Islet precursor cell (in vitro differentiated cells): ENCODE measurements around the gene MAP6D1.
"Not testable (repeated sequence)": the region's sequence is repeated elsewhere in the genome, so short reads cannot be mapped to it uniquely, and the experiment has no call there.

Experiments used
- DNase-seq: peaks from one replicate; pipeline ENCODE4 v3.0.0-alpha.2; 2018

The MAP6D1 gene

DNA sequence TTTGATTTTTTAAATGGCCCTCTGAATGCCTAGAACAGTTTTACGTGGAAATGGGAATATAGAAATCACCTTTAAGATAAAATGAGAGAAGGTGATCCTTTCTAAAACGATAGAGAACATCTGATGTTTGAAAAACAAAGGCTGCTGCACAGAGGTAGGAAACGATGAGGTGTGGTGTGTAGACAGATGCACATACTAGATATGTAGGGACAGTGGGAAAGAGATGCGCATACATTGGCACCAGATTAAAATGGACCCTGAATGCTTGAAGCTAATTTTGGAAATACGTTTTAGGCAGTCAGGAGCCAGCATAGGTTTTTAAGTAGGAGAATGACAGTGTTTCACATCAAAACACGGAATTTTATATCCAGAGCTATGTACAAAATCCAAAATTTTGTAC, 29.0 kb downstream of the MAP6D1 start:
- DNase-seq: no peak

DNA sequence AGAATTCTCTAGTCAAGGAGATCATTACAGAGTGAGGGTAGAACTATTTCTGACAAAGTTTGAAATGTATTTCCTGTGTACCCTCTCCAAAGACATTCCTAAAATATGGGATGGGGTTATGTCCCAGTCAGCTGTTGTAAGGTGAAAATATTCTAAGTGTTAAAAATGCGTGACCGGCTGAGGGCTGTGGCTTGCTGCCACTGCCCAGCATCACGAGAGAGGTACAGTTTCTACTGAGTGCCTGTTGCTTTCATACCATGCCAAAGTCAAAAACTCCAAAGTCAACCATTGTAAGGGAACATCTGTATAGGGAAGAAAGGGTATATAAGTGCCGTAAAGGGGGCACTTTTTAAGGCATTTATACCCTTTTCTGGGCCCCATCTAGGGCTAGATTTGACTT, 30.9 kb downstream of the MAP6D1 start:
- DNase-seq: no peak

DNA sequence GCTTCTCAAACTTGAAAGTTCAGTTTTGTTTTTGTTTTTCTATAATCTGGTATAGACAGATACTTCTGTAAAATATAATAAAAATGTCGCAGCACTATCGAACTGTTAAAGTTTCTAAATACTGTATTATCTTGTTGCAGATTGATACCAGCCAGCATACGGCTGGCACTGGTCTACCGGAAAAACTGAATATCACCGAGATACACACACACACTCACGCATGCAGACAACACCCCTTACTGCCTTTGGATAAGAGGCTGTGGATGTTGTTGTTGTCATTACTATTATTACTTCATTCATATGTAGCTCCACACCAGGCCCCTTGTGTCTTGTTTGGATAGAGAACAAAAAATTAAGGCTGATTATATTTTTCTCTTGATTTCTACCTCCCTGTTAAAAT, 32.4 kb downstream of the MAP6D1 start:
- DNase-seq: no peak

DNA sequence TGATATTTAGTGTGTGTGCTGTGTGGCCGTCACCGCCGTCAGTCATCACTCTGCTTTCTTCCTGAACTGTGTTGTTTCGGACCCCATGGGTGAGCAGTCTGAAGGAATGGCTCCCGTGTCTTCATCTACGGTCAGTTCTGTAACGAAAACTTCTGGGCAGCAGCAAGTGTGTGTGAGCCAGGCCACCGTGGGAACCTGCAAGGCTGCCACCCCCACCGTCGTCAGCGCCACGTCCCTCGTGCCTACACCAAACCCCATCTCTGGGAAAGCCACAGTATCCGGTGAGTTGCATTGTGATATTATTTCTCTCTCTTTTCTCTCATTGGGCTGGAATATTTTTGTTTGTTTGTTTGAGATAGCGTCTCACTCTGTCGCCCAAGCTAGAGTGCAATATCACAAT, 34.7 kb downstream of the MAP6D1 start:
- DNase-seq: no peak

DNA sequence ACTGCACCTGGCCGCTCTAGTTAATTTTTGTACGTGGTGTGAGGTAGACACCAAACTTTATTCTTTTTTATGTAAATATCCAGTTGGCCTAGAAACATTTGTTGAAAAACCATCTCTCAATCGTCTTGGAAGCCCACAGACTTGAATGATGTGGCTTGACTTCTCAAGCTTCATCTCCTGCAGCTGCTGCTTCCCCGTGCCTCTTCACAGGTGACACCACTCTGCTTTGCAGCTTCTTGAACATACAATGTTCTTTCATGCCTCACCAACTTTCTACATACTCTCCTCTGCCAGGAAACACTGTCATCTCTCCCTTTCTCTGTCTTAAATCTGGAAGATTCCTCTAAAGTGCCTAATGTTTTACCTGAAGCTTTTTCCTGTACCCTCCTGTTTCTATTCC, 35.6 kb downstream of the MAP6D1 start:
- no peak for DNase-seq

DNA sequence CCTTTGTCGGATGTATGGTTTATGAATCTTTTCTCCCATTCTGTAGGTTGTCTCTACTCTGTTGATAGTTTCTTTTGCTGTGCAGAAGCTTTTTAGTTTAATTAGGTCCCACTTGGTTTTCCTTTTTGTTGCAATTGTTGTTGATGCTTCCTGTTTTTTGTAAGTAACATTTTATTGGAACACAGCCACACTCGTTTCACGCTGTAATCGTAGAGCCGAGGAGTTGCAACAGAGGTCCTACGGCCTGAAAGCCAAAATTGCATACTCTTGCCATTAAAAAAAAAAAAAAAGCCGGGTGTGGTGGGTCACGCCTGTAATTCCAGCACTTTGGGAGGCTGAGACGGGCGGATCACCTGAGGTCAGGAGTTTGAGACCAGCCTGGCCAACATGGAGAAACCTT, 40.9 kb downstream of the MAP6D1 start:
- DNase-seq: not testable (repeated sequence)

DNA sequence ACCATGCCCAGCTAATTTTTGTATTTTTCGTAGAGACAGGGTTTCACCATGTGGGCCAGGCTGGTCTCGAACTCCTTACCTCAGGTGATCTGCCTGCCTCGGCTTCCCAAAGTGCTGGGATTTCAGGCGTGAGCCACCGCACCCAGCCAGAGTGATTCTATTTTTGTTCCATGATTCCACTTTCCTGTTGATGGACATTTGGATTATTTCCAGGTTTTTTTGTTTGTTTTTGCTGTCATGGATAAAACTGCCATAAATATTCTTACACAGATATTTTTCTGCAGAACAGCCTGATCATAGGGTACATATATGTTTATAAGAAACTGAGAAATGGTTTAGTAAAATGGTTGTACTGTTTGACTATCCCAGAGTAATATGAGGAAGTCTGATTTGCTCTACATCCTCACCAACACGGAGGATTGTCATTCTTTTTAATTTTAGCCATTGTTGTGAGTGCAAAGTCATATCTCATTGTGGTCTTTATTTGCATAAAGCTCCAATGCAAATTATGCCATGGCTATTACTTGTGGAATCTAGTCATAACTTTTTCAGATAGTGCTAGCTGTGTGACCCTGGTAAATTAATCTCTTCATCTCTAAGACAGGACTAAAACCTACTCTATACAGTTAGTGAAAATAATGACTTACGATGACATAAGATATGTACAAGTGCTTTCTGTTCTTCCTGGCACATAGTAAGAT, 42.7 kb downstream of the MAP6D1 start:
- DNase-seq: no peak

DNA sequence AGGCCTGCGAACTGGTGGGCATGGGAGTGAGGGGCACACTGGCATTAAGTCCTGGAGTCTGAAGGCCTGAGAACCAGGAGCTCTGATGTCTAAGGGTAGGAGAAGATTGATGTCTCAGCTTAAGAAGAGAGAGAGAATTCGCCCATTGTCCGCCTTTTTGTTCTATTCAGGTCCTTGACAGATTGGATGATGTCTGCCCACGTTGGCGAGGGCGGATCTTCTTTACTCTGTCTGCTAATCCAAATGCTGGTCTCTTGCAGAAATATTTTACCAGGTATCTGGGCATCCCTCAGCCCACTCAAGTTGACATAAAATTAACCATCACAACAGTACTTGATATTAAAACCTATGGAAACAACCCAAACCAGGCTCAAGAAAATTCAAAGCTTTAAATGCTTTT, 44.1 kb downstream of the MAP6D1 start:
- no peak for DNase-seq

DNA sequence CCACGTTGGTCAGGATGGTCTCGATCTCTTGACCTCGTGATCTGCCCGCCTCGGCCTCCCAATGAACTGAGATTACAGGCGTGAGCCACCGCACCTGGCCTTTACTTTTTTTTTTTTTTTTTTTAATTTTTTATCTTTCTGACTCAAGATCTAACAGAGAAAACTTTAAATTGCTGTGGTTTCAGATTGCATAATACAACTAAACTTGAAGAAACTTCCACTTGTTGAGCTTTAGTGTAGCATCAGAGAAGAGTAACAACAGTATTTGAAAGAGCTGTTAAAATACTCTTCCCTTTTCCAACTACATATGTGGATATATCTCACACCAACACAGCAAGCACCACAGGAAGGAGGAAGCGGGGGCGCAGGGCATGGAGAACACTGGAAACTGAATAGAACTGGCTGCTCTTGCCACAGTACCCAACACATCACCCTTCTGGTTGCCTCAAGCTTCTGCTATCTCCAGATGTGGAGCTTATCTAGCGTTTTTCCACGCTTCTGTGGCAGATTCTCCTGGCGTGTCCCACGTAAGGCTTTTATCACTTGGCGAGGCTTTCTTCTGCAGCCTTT, 45.4 kb downstream of the MAP6D1 start:
- DNase-seq: no peak

DNA sequence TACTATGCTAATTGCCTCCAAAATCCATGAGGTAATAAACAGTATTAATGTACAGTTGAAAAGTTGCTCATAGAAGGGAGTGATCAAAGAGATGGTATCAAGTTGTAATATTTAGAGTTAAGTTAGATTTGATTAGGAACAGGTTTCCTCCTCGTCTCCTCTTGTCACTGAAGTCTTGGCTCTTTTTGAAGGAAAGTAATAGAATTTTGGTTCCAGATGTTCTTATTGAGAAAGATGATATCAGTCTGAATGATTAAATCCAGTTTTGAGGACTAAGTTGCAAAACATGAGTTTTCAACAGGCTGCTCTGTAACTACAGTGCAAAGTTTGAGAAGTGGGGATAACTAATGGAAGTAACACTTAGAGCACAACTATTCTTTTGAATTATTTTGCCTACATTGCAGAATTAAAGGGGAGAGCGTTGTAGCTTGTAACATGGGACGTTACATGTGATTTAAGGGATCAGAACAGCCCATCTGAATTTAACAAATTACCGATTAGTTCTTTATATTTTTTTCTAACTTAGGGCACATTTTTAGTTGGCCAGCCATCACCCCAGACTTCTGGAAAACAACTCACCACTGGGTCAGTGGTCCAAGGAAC, 48.3 kb downstream of the MAP6D1 start:
- DNase-seq: no peak

DNA sequence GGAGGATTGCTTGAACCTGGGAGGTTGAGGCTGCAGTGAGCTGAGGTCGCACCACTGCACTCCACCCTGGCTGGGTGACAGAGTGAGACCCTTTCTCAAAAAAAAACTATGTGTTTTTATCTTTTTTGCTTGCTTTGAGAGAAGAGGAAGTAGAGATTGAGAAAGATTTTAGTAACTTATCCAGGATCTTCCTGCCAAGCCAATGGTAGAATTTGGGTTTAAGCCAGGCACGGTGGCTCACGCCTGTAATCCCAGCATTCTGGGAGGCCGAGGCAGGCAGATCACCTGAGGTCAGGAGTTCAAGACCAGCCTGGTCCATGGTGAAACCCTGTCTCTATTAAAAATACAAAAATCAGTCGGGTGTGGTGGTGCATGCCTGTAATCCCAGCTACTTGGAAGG, 48.9 kb downstream of the MAP6D1 start:
- DNase-seq: not testable (repeated sequence)

DNA sequence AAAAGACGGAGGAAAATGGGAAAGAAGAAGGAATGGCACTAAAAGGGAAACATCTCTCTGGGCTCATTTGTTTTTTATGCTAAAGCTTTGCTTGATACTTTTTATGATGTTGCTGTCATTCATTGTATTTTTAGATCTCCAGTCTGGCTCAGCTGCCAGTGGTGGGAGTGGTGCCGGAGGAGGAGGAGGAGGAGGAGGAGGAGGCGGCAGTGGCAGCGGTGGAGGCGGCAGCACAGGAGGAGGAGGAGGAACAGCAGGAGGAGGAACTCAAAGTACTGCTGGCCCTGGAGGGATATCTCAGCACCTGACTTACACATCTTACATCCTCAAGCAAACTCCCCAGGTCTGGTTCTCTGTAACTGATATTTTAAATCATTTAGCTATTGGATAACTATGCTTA, 49.6 kb downstream of the MAP6D1 start:
- DNase-seq: no peak

DNA sequence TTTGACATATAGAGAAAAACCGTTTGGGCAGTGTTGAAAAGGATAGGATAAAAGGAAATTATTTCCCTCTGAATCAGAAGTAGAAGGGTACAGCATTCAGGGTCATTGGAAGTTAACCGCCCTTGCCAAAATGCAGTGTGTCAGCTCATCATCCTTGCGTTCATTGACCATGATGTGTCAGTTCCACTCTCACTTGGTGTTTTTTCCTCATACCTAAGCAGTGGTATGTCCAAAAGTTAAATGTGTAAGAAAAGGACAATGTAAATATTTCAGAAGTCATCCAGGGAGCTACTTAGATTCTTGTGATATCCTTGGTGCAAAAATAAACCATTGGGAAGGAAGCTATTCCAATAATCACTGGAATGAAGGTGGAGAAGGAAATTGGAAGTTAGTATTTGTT, 50.7 kb downstream of the MAP6D1 start:
- no peak for DNase-seq

DNA sequence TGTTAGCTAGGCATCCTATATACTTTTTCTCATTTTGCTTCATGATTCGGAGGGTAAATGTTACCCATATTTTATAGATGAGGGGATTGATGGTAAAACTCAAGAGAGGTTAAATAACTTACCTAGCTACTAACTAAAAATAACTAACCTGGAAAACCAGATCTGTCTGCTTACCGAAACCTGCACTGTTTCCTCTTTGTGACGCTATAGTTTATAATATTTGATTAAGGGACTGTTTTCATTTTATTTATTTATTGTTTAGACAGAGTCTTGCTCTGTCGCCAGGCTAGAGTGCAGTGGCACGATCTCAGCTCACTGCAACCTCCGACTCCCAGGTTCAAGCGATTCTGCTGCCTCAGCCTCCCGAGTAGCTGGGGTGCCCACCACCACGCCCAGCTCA, 55.9 kb downstream of the MAP6D1 start:
- no peak for DNase-seq

DNA sequence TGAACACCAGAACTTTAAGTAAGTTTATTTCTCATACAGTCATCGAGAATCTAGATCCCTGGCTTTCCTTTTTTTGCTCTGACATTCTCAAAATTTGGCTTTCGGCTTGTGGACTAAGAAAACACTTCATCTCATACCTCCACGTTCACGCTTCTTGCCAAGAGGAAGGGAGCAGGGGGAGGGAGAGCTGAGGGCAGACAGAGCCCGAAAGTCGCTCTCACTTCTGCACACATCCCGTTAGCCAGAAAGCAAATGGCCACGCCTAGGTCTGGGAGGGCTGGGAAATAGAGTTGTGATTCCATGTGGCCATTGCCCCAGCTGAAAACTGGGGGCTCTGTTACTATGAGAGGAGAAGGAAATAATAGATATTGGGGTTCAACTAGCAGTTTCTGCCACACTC, 57.3 kb downstream of the MAP6D1 start:
- no peak for DNase-seq

DNA sequence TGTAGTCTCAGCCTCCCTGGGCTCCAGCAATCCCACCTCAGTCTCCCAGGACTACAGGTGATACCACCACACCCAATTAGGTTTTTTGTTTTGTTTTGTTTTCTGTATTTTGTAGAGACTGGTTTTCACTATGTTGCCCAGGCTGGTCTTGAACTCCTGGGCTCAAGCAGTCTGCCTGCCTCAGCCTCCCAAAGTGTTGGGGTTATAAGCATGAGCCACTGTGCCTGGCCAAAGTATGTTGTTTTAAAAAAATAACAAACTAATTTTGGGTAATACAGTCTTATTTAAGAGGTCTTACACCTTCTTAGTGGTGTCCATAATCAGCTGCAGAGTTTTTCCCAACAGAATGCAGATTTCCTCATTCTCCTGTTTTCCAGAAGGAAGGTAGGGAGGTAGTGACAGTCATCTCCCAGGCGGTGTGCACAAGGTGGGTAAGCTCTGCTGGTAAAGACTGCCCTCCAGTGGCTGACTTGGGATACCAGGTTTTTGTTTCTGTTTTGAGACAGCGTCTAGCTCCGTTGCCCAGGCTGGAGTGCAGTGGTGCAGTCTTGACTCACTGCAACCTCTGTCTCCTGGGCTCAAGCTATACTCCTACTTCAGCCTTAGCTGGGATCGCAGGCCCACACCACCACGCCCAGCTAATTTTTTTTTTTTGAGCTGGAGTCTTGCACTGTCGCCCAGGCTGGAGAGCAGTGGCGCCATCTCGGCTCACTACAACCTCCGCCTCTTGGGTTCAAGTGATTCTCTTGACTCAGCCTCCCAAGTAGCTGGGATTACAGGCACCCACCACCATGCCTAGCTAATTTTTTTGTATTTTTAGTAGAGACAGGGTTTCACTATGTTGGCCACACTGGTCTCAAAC, 58.4 kb downstream of the MAP6D1 start:
- DNase-seq: peak; percentile 90

DNA sequence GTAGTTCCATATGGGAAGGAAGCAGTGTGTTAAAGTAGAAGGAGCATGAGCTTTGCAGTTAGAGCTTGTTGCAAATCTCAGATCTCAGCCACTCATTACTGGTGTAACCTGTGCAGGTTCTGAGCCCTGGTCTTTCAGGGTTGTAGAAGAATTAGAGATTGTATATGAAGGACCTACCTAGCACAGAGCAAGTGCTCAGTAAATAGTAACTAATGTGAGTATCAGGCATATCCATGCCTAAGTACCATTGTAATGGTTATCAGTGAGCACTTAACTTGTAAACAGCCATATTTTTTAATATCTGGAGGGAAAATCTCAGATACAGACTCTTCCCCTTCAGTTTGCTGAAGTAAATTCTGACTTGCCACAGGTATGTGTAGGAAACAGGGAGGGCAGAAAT, 59.3 kb downstream of the MAP6D1 start:
- no peak for DNase-seq
